Stimulated activated CD8-positive, alpha-beta memory T cell treated with anti-CD3 and anti-CD28 coated beads, Interleukin-12 subunit alpha, Interleukin-12 subunit beta, amount 100 ng/mL, for 4 hours (primary cell): ENCODE results near the gene PRPF4.
"Not testable (repeated sequence)": the region's sequence is repeated elsewhere in the genome, so short reads cannot be mapped to it uniquely, and the experiment has no call there.

Experiments
- DNase-seq: peaks from one replicate; pipeline ENCODE4 v3.0.0-alpha.2; 2020; ENCODE audit warnings: low read depth

PRPF4 gene

DNA sequence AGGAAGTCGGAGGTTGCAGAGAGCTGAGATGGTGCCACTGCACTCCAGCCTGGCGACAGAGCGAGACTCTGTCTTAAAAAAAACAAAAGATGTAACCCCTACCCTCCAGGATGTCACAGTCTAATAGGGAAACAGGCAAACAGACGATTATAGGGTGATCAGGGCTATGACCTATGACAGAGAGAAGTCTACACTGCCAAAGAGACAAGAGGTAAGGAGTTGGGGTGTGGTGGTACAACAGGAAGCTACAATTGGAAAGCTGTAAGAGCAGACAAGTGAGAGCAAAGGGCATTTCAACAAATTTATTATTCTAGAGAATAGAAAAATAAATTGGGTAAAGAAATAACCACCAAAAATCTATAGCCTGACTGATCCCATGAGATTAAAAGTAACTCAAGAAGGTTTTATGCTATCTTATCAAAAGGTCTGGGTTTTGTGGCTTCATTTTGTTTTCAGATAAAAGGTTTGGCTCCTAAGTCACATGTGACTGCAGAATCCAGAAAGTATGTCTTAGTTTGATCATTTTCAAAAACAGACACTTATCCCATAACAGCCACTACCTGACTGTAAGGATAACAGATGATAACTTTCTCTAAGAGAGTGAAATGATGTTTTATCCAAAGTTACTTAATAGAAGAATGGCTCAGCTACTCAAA is 7.4 kb upstream of the PRPF4 start:
- no peak for DNase-seq

DNA sequence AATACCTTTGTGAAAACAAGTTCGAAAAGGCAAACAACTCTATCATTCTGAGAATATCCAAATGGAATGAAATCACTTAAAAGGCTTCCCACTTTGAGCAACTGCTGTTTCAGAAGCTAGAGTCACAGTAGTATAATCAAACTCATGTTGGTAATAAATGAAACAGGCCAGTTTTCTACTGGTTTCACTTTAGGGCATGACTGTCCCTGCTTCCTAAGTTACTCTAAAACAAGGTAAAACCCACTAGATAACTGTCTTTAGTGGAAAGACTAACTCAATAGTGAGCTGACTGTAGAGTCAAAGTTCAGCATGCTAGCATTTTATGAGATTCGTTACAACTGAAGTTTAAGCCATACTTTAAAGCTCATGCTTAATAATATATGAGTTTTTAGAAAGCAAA is 6.1 kb upstream of the PRPF4 start:
- no peak for DNase-seq

DNA sequence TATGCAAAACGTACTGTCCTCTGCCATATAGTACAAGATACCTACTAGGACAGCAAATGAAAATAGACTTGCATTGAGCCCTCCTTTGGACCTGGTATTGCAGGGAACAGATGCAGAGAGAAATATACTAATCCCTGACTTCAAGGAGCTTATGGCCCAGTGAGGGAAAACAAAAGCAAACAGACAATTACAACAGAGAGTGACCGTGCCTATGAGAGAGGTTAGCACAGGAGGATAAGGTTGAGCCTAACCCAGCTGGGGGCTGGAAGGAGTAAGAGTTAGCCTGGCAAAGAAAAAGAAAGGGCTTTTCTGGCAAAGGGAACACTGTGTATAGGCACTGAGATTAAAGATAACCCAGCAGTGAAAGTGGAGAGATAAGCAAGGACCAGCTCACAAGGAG is 5.6 kb upstream of the PRPF4 start:
- DNase-seq, result no peak

DNA sequence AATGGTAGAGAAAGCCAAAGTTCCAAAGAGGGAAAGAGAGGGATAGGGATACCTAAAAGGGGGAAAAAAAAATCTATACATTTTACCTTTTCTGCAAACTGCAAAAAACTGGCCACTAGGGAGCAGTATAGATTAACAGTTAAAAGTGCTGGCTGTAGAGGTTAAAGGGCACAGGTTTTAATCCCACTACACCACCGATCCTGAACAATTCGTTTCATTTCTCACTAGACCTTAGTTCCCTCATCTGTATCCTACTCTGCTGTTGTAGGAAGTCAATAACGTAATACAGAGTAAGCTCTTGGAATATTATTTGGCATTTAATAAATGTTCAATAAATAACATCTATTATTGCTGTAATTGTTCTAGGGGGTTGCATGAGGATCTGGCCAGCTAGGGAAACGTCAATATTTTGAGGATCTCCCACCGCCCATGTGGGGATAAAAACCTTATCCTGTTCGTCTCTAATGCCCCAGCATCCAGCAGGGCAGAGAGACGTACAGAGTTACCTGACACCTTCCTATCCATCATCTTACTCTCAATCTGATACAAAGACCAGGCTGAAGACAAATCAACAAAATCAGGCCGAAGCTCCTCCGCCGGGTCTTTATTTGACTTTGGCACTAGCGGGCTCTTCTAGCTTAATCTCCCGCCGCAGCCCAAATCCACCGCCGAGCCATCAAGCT is 843 bp upstream of the PRPF4 start:
- no peak for DNase-seq

DNA sequence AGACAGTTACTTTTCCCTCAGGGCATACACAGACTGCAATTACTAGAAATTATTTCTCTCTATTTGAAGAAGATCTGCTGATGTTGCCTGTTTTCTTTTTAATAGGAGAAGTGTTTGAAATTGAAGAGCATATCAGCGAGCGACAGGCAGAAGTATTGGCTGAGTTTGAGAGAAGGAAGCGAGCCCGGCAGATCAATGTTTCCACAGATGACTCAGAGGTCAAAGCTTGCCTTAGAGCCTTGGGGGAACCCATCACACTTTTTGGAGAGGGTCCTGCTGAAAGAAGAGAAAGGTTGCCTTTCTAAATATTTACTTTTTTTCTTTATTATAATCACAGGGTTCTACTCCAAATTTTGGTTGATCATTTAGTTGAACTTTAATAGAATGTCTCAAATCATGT is 3.4 kb downstream of the PRPF4 start:
- DNase-seq, result no peak

DNA sequence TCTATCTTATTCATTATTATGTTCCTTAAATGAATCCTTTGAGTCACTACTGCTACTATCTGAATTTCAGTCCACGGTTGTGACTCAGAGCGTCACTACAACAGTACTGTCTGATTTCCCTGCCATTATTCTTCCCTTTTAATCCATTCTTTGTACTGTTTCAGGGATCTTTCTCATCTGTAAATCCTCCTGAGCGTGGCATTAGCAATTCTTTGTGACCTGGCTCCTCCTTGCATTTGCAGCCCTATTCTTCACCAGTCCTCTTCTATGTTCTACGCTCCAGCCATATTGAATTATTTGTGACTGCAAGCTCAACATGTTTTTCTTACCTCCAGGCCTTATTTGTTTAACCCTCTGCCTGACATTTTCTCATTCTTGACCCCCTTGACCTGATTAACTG is 5.9 kb downstream of the PRPF4 start:
- no peak for DNase-seq

DNA sequence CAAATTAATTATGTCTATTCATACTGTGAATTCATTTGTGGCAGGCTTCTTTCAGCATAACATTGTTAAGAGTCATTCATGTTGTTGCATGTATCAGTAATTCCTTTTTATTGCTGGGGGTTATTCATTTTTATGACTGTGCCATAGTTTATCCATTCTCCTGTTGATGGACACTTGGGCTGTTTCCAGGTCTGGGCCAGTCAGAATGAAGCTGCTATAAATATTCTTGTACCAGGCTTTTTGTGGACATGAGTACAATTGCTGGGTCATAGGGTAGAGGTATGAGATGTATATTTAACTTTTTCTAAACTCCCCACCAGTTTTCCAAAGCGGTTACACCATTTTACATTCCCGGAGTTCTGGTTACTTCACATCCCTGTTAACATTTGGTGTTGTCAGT is 13.6 kb downstream of the PRPF4 start:
- no peak for DNase-seq

DNA sequence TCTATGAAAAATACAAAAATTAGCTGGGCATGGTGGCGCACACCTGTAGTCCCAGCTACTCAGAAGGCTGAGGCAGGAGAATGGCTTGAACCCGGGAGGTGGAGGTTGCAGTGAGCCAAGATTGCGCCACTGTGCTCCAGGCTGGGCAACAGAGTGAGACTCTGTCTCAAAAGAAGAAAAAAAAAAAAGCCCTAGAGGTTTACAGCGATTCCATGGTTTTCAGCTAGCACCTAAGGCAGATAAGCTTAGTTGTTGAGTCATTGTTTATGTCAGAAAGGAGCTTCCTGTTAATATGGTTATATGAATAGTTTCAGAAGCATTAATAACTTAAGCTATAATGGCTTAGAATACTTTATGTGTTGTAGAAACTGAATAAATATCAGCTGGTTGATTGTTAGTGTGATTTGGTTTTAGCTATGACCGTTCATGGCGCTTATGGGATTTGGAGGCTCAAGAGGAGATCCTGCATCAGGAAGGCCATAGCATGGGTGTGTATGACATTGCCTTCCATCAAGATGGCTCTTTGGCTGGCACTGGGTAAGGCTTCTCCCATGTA is 14.7 kb downstream of the PRPF4 start:
- no peak for DNase-seq

DNA sequence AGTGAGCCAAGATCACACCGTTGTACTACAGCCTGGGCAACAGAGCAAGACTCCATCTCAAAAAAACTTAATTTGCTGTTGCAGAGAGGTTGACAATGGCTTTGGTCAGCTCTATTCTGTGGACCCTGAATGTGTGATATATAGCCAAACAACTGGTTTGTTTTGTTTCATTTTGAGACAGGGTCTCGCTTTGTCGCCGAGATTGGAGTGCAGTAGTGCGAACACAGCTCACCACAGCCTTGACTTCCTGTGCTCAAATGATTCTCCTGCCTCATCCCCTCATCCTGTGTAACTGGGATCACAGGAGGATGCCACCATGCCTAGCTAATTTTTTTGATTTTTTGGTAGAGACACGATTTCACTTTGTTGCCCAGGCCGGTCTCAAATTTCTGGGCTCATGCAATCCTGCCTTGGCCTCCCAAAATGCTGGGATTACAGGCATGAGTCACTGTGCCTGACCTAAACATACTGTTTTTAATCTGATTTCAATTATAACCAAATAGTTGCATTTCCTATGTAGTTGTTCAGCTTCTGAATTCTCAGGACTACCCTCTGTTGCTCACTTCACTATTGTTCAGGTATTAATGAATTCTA is 17.9 kb downstream of the PRPF4 start:
- DNase-seq, result no peak

DNA sequence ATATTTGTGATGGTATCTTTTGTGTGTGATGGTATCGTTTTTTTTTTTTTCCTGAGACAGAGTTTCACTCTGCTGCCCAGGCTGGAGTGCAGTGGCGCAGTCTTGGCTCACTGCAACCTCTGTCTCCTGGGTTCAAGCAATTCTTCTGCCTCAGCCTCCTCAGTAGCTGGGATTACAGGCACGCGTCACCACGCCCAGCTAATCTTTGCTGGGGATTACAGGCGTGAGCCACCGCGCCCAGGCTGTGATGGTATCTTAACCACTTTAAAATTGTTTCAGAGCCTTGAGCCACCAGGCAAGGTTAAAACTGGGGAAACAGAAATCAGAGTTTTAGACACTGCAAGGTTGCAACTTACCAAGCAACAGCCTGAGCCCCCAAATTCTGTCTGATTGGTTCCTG is 20.8 kb downstream of the PRPF4 start:
- not testable (repeated sequence) for DNase-seq

DNA sequence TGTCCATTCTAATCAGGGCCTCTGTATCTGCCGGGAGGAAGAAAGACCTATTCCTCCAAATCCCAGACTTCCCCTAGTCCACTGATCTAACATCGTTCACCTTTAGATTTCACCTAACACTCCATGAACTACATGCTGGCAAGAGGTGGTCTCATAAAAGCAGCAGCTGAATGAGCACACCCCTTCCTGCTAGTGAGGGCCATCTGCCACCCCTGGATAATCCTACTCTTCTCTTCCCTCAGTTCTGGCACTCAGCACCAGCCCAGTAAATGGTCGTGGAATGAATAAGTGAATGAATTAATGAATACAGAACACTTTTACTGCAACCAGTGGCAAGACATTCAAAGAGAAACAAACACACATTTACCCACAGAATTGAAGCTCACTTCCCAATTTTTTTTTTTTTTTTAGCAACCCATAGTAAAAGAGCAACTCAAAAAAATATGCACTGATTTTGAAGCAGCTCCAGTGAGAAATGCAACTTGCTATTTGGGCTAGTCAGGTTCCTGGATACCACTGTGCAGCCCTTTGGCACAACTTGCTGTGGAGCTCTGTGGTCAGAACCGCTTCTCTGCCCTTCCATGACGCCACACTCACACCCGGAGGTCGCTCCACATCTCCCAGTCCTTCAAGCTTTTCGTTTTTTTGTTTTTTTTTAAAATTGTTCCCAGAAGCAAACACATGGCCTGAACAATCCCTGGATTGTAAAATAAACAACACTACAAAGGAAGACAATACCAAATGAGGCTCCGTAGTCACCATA is 21.5 kb downstream of the PRPF4 start:
- DNase-seq, result no peak

DNA sequence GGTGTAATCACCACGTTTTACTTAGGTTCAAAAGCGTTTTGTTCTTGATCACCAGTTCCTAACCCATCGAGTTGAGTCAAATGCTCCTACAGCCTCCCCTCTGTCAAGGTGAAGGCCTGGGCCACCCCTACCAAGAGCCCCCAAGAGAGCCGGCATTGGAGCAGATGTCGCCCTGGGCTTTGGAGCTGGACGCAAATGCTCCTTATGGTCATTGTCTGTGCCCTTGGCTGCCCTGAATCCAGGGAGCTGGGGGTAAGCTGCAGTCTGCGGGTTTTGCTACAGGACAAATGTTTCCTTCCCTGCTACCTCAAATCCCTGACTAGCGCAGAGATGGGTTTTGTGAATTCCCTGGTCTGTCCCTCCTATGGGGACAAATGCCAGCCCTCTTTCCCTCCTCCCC is 22.9 kb downstream of the PRPF4 start:
- no peak for DNase-seq

DNA sequence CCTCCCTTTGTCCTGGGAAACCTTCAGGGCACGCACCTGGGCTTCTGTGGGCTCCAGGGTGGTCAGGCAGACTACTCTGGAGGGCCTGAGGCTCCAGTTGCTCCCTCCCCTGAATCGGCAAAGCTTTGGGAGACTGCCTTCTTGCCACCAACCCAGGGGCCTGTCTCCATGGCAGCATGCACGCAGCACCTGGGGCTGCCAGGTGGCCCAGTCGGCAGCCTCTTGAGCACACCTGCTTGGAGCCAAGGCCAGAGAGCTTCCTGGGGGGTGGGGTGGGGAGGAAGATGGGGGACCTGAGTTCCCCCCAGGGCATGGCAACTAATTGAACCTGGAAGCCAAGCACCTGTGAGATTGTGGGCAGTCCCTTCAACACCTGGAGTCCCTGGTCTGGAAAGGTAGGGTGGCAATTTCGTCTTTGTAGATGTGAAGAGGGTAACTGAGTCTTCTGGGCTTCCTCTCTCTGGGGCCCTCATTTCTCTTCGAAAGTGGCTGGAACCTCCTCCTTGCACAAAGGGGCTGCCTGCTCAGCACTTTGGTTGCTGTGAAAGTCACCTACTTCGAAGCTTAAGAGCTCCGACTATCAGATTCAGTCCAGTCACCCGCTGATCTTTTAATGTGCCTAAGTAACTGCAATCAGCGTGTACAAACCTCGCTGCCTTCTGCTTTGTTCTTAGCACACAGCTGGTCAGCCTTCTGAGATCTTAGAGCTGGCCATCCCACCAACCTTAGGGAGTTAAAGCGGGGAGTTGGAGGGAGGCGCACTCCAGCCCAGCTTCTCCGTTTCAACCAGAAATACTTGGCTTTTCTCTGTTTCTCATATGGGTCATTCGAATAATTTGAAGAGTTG is 23.7 kb downstream of the PRPF4 start:
- DNase-seq, result no peak

DNA sequence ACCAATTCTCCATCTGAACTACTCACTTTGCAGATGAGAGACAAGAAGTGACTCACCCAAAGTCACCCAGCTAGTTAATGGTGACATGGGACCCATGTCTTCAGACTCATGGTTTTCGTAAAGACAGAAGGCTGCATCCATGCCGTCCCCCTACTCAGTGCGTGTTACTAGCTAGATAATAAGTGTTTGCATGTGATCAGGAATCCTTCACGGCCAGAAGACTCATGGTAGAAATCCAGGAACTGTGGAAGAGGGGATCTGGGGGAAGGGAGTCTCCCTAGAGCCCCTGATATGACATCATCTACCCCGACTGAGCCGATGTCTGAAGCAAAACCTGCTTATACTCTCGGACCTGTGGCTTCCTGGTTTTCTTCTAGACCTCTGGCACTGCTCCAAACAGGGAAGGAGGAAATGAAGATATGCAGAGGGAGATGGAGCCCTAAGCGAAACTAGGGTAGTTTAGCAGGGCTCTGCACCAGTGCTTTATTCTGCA is 24.4 kb downstream of the PRPF4 start:
- DNase-seq, result no peak

DNA sequence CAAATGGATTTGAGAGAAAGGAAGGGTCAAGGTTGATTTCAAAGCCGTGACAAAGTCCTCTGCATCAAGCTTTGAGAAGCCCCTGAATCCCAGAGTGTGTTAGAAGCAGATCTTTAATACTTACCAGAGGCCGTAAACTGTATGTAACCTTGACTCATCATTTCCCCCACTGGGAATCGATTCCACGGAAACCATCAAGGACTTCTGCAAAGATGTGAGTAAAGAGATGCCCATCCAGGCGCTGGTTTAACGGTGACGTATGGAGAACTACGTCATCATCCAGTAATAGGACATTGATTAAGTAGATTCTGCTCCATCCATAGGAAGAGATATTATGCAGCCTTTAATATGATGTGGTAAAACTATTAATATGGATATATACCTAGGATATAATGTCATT is 26.1 kb downstream of the PRPF4 start:
- no peak for DNase-seq

DNA sequence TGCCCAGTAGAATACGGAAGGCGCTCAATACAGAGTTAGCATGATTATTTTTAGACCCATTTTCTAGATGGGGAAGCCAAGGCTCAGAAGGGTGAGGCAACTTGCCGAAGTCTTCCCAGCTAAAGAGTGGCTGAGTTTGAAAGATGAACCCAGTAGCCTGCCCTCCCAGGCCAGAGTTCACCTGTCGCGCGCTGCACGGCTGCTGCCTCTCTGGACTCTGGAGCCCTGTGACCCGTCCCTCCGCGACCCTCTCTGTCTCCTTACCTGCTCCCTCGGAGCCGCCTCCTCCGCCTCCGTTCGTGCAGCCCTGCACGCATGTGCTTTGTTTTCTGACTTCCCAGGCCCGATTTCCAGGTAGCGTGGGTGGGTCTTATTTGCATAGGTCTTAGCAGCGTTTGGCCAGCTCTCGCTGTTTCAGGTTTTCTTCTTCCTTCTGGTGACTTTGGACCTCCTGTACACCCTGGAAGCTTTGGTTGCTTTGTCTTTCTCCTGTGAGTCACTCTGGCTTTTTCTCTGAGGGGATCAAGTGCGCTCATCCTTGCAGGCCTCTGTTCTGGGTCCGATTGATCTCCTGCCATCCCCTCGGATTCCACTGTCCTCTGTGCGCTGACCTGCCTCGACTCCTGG is 27.4 kb downstream of the PRPF4 start, which contains the start of gene RNF183:
Gene RNF183, minus strand, starts transcription at position 585 of the 627 bp plus-strand sequence. CDS start 5,192 bp downstream, outside the sequence.
- DNase-seq, result no peak

DNA sequence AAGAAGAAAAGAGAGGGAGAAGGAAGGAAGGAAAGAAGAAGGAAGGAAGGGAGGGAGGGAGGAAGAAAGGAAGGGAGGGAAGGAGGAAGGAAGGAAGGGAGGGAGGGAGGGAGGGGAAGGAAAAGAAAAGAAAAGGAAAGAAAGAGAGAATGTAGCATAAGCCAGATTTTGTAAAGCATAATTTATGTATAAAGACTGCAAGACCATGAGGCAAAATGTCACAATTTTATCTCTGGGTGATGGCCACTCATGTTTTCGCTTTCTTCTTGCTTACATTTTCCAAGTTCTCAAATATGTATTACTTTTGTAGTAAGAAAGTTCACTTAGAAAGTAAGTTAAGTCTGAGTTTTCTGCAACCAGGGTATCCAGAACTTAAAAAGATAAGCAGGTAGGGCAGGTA is 31.1 kb downstream of the PRPF4 start:
- DNase-seq, result no peak

DNA sequence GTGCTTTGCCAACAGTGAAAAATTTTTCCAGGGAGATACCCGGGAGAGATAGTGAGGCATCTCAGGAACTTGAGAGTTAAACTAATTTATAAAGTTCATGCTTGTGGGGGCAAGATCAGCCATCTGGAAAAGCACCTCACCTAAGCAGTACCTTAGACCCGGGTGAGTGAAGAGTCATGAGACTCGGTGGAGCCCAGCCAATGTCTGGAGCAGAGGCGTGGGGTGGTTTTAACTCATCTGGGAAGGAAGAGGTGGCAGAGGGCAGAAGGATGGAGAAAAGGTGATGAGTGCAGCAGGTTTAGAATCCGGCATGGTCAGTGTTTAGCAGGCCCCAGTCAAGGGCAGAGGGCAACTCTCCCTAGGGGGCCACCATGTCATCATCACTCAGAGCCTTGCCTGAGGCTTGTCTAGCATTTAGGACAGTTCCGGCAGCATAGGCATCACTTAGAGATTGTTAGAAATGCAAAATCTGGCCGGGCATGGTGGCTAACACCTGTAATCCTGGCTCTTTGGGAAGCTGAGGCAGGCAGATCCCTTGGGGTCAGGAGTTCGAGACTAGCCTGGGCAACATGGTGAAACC is 32.0 kb downstream of the PRPF4 start:
- DNase-seq, result no peak

DNA sequence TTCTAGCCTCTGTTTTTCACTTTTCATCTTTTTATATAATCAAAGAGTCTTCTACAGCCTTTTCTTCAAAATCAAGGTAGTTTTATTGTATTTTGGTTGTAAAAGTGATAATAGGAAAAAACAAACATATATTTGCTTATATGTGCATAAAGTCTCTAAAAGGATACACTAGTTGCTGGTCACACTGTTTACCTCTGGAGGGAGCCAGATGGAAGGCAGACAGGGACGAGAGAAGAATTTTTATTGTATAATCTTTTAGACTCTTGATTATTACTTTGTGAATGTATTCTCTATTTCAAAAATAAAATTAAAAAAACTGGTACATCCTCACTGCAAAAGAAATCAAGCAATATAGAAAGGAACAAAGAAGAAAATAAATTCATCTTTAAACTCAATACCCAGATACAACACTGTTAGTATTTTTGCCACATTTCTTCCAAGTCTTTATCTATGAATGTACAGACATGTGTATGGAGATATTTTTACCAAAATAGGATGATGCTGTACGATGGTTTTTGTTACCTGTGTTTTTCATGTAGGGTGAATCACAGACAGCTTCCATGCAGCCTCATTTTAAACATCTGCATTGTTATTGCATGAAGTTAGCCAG is 33.9 kb downstream of the PRPF4 start:
- no peak for DNase-seq

DNA sequence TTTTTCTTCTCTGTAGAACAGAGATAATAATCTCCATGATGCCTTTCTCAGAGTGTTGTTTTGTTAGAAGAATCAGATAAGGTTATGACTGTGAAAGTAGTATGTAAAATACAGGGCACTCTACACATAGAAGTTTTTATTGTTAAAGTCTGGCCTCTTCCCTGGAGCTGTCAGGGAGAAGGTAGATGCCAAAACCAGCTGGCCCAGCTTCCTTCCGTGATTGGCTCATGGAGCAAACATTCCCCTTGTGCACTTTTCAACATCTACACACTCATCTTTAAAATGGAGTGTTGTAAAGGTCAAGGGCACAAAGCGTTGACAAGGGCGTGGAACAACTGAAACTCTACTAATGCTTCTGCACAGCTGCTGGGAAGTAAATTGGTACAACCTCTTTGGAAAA is 35.1 kb downstream of the PRPF4 start:
- no peak for DNase-seq
